ENCODE results near the gene TCERG1L.

The TCERG1L gene

DNA sequence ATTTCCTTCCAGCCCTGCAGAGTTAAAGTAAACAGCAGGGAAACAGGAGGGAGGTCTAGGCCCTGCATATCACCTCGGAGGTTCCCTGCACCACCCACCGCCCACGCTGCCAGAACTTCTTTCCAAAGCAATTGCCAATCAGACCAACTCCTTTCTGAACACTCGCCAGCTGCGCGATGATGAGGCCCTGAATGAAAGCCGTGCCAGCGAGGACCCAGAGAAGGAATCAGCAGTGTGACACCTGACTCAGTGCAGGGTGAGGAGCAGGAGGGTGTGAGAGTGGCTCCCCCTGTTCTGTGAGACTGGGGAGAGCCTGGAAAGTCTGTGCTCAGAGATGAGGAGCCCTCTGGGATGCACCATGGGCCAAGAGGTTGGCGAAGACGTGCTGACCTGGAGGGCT is 3.3 kb upstream of the TCERG1L start:
- DNase-seq (ENCODE audit: low read depth) = no peak

DNA sequence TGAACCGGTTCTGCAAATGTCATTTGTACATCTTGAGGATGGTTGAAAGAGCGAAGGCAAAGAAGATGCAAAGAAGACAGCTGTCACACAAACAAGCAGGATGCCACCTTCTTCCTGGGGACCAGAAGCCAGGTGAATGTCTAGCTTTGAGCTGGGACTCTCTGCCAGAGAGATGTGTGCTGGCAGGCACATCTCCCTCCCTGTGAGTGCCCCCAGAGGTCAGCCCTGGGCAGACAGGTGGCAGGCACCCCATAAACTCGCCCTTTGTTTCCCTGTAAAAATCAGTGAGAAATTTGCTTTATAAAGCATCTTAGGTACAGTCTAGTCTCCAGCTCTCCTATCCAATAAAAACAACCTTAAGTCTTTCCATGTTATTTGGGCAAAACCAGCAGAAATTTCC is 2.6 kb upstream of the TCERG1L start:
- DNase-seq (ENCODE audit: low read depth) = no peak

DNA sequence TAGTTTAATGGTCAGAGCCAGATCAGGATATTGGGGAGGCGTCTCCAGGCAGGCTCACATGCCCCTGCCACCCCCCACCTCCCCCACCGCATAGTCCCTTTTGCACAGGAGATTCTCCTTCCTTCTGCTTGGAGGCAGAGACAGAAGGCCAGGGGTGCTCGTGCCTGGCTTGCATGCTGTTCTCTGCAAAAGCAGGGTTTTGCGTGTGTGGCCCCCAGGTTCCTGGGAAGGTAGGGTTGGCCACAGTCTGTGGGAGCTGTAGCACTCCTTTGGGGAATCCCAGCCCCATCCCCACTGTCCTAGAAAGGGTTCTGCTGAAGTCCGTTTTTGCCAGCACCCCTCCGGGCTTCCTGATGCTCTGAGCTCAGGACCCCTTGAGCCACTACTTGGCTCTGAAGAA is 1.9 kb upstream of the TCERG1L start:
- DNase-seq (ENCODE audit: low read depth) = no peak

DNA sequence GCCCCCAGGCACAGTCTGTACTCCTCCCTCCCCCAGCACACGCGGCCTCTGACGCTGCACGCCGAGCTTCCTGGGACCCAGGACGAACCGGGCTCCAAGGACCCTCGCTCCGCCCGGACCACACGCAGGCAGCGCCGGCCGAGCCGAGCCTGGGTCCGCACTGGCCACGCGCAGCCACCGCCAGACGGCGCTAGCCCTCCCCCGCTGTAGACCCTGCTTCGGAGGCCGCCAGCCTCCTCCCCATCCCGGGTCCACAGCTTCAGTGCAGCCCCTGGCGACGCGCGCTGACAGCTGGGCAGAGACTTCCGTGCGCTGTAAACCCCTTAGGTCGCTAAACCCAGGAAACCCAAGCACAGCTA is 936 bp upstream of the TCERG1L start:
- DNase-seq (ENCODE audit: low read depth) = no peak

DNA sequence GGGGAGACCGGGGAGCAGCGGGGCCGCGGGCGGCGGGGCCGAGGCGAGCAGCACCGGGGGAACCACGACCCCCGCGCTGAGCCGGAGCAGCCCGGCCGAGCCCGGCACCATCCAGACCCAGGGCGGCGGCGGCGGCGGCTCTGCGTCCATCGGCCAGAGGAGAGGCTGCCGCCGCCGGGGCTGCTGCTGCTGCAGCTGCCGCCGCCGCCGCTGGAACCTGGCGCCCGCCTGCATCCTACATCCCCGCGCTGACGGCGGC is 190 bp downstream of the TCERG1L start:
- DNase-seq (ENCODE audit: low read depth) = no peak

DNA sequence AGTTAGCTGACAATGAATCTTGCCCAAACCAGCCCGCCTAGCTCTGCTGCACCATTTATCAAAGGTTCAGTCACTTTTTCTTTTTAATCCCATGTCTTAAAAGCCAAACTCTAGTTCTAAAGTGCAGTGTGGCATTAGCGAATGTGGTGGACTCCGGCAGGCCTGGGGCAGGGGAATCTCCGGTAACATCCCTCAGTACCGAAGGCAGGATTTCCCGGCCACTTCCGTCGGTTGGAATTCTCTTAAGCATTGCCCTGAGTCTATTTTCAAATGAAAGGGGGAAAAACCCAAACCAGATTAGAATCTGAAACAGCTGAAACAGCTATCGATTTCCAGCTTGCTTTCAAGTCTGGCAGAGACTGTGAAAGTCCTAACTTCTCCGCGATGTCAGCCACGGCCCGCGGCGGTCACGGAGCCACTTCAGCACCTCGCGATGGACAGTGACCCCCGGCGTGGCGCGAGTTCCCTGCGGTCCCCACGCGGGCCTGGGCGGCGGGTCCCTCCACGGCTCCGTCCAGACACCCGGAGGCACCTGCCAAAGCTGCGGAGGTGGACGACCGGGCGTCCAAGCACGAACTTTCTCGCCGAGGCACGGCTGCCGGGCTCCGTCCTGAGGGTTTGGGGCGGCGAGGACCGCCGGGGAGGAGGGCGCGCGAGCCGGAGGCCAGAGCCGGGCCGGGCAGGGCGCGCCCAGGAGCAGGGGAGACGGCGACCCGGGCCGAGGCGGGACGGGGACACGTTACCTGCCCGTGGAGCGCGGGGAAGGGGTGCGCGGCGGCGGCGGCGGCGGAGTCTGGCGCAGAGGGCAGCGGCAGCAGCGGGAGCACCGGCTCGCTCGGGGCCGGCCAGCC is 745 bp downstream of the TCERG1L start:
- no peak for DNase-seq (ENCODE audit: low read depth)

DNA sequence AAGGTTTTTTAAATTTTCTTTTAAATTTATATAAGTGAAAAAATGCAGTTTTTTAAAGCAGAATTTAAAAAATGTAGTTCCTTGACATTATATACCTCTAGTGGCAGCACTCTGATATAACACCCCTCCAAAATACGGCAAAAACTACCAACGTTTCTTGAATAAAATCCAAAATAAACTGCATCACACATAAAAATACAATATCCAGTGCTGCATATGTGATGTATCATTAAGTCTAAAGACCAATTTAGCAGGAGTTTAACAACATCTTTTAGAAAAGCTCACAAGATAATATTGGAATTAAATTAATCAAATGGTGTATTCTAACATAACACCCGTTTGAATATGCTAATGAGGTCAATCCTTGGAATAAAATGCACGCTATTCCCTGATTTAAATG is 1.4 kb downstream of the TCERG1L start:
- DNase-seq (ENCODE audit: low read depth) = no peak

DNA sequence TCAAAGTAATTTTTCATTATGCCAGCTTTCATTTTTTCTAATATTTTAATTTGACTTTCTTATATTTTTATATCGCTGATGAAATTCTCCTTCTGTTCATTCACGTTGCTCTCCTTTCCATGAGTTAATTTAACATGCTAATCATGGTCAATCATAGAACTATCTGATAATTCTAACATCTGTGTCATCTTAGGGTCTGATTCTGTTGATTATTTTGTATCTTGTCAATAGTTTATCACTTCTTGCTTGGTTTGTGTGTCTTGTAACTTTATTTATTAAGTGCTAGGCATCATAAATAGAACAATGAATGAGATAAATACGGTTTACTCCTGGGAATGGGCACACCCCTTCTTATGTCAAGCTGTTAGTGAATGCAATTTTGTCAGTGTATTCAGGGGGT is 11.0 kb downstream of the TCERG1L start:
- no peak for DNase-seq (ENCODE audit: low read depth)

DNA sequence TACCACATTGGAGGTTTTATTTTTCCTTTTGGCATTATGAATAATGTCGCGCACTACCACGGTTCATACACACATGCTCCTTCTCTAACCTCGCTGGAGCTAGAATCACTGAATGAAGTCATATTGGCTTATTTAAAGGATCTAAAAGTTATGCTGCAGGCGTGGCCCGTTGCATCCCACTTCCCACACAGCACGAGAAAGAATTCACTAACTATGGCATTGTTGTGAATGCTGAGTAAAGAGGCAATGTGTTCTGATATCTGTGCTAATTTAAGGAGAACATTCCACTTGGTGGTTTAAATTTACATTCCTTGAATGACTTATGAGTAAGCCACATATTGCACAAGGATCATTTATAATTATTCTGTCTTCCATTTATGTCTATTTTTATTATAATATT is 20.7 kb downstream of the TCERG1L start:
- DNase-seq (ENCODE audit: low read depth) = no peak

DNA sequence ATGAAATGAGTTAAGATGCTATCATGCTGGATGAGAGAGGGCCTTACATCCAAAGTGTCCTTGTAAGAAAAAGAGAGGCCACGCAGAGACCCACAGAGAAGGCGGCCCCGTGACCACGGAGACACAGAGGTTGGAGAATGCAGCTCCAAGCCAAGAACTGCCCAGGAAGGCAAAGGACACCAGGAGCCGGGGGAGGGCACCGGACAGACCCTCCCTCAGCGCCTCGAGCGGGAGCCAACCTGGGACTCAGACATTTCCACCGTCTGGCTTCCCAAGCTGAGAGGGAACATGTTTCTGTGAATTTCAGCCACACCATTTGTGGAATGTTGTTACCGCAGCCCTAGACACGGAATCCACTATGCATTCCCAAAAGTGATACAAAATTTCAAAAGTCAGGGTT is 22.9 kb downstream of the TCERG1L start:
- DNase-seq (ENCODE audit: low read depth) = no peak

DNA sequence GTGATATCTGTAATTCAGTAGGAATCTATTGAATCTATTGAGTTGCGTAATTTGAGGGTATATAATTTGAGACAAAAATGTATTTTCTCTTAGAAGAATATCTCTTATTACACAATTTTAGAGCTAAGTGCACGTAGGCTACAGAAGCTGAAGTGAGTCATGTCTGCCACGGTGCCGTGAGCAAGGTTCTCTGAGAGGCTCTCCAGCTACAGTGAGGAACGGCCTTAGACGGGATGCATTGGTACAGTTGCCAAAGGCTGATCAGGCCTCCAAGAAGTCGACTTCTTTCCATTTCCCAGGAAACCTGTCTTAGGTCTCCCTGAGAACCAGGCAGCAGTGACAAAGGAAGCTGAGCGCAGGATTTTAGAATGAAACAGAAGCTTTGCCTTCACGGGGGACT is 28.6 kb downstream of the TCERG1L start:
- no peak for DNase-seq (ENCODE audit: low read depth)

DNA sequence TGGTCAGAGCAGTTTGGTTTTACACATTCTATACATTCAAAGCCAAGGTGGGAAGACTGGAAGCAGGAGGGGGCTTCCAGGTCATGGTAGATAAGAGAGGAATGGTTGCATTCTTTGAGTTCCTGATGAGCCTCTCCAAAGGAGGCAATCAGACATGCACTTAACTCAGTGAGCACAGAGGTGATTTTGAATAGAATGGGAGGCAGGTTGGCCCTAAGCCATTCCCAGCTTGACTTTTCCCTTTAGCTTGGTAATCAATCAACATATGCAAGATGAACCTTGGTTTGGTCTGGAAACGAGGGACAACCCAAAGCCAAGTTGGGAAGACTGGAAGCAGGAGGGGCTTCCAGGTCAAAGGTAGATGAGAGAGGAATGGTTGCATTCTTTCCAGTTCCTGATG is 31.4 kb downstream of the TCERG1L start:
- no peak for DNase-seq (ENCODE audit: low read depth)

DNA sequence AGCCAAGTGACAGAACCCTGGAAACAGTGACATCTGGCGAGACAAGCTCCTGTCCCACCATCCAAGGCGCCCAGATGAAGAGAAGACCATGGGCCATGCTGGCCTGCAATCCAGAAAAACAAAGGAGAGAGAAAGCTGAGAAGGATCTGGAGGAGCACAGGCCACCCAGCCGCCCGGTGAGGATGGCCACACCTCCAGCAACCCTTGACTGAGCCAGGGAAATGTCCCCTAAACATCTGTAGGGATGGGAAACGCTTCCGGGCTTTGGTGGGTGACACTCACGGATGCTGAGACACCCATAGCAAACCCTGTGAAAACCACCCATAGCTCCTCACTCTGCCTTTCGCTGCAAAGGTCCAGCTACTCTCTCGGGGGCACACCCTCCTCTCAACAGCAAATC is 32.0 kb downstream of the TCERG1L start:
- no peak for DNase-seq (ENCODE audit: low read depth)

DNA sequence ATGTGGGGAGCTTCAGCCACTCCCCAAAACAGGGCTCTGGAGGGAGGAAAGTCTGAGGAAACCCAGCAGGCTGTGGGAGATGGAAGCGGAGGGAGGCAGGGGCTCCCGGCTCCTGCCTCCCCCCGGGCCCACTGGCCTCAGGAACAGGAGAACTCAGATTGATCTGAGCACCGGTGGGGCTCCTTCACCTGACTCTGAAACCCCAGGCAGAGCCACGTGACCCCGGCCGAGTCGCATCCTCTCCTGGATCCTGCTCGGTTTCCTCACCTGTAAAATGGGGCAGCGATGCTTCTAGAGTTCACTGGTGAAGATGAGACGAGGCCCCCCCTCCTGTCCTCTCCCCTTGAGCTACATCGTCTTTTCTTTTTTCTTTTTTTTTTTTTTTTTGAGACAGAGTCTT is 33.6 kb downstream of the TCERG1L start:
- DNase-seq (ENCODE audit: low read depth) = no peak

DNA sequence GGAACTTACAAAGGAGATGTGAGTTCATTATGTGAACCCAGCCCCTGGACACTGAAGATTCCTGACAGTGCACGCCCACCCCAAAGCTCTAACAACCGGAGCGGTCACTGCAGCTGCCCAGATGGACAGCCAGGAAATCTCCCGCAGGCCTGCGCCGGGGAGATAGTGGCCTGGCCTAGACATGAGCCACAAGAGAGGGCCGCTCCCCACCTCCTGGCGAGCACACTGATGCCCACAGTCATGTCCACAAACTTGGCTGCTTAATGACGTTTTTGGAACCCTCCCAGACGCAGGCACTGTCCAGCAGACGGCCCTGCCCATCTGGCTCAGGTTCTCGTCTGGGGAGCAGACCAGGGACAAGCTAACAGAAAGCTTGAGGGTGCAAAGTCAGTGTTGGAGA is 34.2 kb downstream of the TCERG1L start:
- DNase-seq (ENCODE audit: low read depth) = no peak

DNA sequence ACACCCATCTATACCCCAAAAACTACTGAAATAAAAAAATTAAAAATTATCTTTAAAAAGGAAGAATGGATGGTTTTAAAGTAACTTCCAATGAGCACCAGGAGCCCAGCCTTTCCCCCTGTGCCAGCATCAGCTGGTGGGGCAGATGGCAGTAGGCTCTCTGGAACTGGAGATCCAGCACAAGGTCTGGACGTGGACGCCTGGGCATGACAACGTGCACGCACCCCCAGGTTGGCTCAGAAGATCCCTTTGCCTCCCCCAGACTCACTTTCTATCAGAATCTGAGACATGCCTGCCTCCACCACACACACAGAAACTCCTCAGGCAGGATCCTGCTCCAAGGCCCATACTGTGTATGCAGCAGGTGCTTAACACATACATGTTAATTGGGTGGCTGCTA is 35.8 kb downstream of the TCERG1L start:
- DNase-seq (ENCODE audit: low read depth) = no peak

DNA sequence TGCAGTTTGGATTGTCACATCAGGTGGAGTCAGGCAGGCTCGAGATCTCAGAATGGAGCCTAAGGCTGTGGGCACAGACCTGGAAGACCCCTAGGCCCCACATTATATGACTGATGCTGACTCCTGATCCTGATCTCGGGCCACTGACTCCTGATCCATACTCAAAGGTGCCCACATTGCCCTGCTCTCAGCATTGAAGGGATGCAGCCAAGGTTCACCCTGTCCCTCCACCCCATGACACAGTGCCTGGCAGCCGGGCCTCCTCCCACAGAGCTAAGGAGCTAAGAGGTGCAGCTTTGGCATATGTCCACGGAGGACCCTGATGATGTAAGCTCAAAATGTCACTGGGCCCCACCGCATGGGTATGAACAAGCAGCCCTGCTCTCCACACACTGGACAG is 36.6 kb downstream of the TCERG1L start:
- DNase-seq (ENCODE audit: low read depth) = no peak

DNA sequence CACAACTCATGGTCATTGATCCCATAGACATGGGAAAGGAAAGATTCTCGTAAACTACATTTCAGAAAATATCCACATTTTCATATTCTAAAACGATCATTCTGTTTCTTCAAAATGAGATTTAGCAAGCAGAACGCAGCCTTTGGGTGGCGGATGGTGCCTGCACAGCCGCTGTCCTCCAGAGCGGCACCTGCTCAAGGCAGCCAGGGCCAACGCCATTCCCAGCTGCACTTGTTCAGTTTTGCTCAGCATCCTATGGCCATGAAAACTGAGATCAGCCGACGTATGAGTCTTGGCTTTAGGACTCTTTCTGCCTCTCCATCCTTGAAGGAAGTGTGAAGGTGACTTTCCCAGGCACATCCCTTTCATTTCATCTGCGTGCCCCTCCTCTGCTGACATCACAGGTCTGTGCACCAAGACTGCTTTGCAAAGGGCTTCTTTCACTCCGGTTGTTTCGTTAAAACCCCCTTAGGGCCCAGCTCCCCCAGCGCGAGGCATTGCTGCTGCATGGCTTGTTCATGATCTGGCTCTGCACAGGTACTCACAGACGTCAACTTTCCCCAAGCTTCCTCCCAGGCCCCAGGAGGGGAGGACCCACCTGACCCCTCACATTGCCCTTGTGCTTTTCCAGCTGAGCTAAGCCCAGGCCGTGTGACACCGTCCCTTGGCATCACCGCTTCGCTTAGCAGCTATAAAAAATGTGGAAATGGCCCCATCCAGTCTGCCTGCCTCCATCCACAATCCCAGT is 37.2 kb downstream of the TCERG1L start:
- DNase-seq (ENCODE audit: low read depth) = no peak

DNA sequence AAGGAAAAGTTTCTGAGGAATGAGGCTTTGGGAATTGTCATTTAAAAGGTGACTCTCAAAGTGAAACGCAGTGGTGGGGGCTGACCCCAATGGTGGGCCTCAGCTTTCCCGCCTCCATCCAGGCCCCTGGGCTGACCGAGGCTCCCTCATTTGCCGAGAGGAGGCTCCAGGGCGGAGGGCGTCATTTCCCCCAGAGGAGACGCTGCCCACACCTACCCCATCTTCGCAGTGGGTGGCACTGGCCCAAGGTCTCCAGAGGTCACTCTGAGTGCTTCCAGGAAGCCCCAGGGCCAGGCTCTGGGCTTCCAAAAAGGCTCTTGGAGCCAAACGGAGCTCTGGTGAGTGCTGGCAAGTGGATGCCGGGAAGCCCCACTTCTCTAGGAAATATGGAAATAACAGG is 38.0 kb downstream of the TCERG1L start:
- no peak for DNase-seq (ENCODE audit: low read depth)

DNA sequence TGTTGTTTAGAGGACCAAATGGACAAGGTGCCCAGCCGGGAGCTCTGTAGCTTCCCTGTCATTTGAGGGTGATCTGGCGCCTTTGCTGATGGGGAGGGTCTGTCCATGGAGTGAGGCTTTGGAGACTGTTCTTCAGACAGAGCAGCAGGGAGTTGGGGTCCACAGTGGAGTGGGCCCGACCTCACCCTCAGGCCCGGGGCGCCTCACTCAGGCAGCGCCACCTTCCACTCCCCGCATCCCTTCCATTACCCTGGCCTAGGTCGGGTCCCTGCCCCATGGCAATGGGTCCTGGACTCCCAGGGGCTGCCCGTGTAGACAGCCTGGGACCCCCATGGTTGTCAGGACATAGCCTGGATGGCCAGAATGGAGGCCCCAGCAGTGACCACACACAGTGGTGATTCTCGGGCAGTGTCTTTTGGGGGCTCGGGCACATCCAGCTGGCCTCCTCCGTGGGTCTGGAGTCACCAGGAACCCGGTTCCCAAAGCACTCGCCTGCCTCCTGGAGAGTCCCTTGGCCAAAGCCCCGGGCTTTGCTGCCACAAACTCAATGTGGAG is 38.5 kb downstream of the TCERG1L start:
- DNase-seq (ENCODE audit: low read depth) = no peak

DNA sequence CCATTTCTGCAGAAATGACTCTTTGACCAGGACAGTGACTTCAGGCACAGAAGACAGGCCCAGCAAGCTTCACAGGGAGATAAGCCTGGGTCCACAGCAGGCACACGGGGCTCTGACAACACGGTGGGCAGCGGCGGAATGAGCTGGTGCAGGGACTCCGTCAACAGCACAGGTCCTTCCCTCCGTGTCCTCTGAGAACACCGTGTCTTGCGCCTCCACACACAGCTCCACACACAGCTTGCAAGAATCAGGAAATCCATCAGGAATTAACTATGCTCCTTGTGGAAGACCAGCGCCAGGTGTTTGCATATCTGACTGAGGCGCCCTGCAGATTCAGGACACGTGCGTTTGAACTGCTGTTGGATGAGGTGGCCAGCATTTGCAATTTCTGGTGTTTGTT is 39.6 kb downstream of the TCERG1L start:
- DNase-seq (ENCODE audit: low read depth) = no peak

DNA sequence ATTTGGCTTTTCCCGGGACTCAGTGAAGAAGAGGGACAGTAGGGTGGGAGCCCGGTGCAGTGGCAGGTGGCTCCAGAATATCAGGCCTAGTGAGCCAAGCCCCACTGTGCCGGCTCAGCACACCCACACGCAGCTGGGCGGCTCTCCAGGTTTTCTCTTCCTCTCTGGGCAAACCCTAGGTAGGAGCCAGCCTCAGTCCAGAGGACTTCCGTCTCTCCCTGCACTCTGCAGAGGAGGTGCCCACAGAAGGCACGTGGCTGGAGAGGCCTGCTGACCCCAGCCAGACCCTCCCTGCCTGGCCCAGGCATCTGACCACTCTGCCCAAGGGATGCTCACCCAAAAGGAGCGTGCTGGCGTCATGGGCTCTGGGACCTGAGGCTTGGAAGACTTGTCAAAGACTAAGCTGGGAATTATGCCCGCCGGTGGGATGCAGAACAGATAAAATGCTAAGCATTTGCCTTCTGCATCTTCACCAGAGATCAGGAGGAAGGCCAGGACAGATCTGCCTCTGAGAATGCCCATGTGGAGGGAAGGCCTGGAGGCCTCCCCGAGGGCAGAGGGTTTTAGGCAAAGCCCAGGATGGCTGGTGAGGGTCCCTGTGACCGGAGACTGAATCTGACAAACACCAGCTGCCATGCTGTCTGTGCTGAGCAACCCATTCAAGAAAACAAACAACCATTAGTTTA is 40.2 kb downstream of the TCERG1L start:
- DNase-seq (ENCODE audit: low read depth) = no peak

All from amniotic epithelial cell (primary cell).